HEK293 (cell line): ENCODE measurements around the gene CCR6.
A peak's percentile ranks its signal among the peaks of the same experiment; 100 is the strongest.
"Not testable (repeated sequence)": the region's sequence is repeated elsewhere in the genome, so short reads cannot be mapped to it uniquely, and the experiment has no call there.

ENCODE experiments used
- CTCF ChIA-PET: fragments of 350-600 bp; formaldehyde crosslinking; extraction: SDS; loops from one replicate; lab custom pipeline; 2021; ENCODE audit warnings: antibody characterized with exemption; lab: Yijun Ruan, JAX
- POLR2A ChIA-PET: fragments of 300-600 bp; formaldehyde crosslinking; extraction: SDS; loops from one replicate; lab custom pipeline; 2020; ENCODE audit warnings: antibody characterized with exemption, inconsistent platforms; lab: Yijun Ruan, JAX
- H3K27ac ChIP-seq: fragments of 200-500 bp; sonication (Bioruptor generic); 2 replicates; pipeline ENCODE4 v1.5.1; 2014; ENCODE audit warnings: low read depth, low read length, control low read depth, inconsistent platforms; ENCODE audit errors: extremely low read depth
- H3K36me3 ChIP-seq, 2 experiments: fragments of 200-500 bp in 1 of 2; sonication (Bioruptor generic) in 1 of 2; 1 replicate in 1 of 2; 2 replicates in 1 of 2; pipeline ENCODE4 v1.5.1; 2014 to 2017; ENCODE audit warnings: inconsistent platforms in 2 of 2, low read length in 2 of 2; ENCODE audit not compliant: control insufficient read depth in 2 of 2, insufficient read depth in 1 of 2
- H3K4me1 ChIP-seq: fragments of 200-500 bp; sonication (Bioruptor generic); 2 replicates; pipeline ENCODE4 v1.5.1; 2014; ENCODE audit warnings: mild to moderate bottlenecking, low read length, inconsistent platforms; ENCODE audit not compliant: control insufficient read depth, insufficient read depth
- H3K4me3 ChIP-seq: 2 replicates; pipeline ENCODE4 v1.5.1; 2011; ENCODE audit warnings: low read depth, mild to moderate bottlenecking, control low read depth, low read length, moderate library complexity
- H3K9me3 ChIP-seq: fragments of 200-500 bp; sonication (Bioruptor generic); 2 replicates; pipeline ENCODE4 v1.5.1; 2014; ENCODE audit warnings: low read depth, low read length, inconsistent platforms; ENCODE audit not compliant: control insufficient read depth, insufficient read depth
- ZNF18 ChIP-seq: fragments of 450-650 bp; formaldehyde crosslinking; IDR thresholded peaks from 2 replicates; pipeline ENCODE4 v1.5.1; 2016; ENCODE audit warnings: missing biosample characterization, missing genetic modification characterization

Gene CCR6

DNA sequence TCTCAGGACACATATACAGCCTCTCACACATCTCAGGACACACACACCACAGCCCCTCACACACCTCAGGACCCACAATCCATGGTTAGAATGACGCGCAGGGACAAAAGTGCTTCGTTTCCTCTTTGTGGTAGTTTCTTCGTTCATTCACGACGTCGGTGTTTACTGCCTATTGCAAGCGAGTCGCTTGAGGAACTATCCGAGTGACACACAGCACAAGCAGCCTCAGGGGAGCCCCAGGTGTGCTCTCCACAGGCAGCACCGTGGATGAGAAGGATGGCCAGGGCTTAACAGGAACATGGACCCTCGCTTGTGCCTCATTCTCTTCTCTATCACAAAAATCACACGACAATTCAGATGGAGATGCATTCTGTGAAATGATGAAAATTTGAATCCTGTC, 47.0 kb downstream of the CCR6 start:
- H3K4me3 ChIP-seq, POLR2A ChIA-PET, H3K36me3 ChIP-seq, CTCF ChIA-PET, H3K27ac ChIP-seq, H3K4me1 ChIP-seq, H3K9me3 ChIP-seq: not testable (repeated sequence)

DNA sequence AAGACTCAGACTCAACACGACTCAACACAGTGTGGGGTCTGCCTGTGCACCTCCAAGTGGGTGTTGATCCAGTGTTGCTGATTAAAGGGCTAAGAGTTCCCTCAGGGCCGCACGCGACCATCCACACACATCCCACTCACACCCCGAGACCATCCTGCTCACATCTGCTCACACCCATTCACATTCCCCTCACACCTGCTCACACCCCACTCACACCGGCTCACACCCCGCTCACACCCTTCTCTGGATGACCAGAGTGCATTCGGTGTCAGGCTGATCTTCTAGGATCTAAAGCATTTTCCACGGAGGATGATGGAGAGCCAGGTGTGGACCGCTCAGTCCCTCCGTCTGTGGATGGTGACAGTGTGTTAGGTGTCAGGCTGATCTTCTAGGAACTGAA, 48.4 kb downstream of the CCR6 start:
- peak; percentile 91 for TF ChIP-seq ZNF18 (tag by site-specific recombination)
- POLR2A ChIA-PET = not testable (repeated sequence)

DNA sequence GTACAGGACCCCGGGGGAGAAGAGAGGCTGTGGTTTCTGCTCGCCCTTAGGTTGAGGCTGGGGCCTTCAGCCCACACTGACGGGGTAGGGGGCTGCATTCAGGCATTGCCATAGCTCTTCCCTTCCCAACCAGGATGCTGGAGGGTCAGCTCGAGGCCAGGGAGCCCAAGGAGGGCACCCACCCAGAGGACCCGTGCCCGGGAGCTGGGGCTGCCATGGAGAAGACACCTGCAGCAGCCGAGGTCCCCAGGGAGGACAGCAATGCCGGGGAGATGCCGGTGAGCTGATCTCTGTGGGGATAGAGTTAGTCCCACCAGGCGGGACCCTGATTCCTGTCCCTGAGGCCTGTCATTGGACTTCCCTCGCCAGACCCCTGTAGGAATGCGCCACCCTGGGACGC, 49.1 kb downstream of the CCR6 start:
- POLR2A ChIA-PET, H3K4me1 ChIP-seq, CTCF ChIA-PET, H3K9me3 ChIP-seq, H3K27ac ChIP-seq, H3K4me3 ChIP-seq, H3K36me3 ChIP-seq: not testable (repeated sequence)

More for the DNA sequence above, 48.4 kb downstream of the CCR6 start:
- H3K27ac ChIP-seq, H3K36me3 ChIP-seq, CTCF ChIA-PET, H3K9me3 ChIP-seq, H3K4me3 ChIP-seq, H3K4me1 ChIP-seq: not testable (repeated sequence)

DNA sequence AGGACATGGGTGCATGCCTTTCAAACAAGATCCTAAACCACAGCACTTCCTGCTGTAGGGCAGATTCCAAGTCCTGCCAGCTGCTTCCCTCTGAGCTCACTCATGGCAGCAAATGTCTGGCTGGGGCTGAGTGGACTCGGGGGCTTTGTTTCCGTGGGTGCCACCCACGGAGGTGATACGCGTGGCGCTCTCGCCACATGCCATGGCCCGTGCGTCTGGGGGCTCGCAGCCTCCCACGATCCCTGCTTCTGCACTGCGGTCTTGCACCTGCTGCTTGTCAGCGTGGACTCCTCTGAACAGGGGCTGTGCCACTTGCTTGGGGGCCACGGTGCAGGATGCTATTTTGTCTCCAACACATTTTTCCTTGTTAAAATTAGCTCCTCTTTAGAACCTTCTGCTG, 54.4 kb downstream of the CCR6 start:
- H3K9me3 ChIP-seq, H3K36me3 ChIP-seq, H3K4me3 ChIP-seq, CTCF ChIA-PET, H3K4me1 ChIP-seq, H3K27ac ChIP-seq, POLR2A ChIA-PET: not testable (repeated sequence)

- CTCF ChIA-PET, POLR2A ChIA-PET: not testable (repeated sequence)
These were observed 56.2 kb downstream of the CCR6 start for GRCh38 chr6:167178896-167179655.

DNA sequence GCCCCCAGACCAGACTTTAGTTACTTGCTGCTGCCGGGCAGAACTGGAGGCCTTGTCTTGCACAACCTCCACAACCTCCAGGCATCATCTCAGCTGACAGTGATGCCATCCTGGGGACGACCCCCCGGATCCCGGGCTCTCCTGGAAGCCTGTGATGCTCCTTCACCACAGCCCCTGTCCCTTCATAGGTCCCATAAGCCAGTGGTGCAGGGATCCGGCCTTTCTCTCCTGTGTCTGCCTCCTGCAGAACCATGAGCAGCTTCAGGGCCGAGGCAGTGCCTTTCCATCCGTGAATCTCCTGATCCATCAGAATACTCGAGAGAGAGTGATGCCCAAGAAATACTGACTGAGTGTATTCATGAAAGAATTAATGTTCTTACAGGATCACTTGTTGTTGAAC, 57.2 kb downstream of the CCR6 start:
- H3K27ac ChIP-seq, POLR2A ChIA-PET, H3K36me3 ChIP-seq, H3K4me1 ChIP-seq, H3K9me3 ChIP-seq, H3K4me3 ChIP-seq, CTCF ChIA-PET: not testable (repeated sequence)

More at GRCh38 chr6:167178896-167179655, 56.2 kb downstream of the CCR6 start:
- not testable (repeated sequence) for H3K36me3 ChIP-seq, H3K4me3 ChIP-seq, H3K4me1 ChIP-seq, H3K27ac ChIP-seq, H3K9me3 ChIP-seq

DNA sequence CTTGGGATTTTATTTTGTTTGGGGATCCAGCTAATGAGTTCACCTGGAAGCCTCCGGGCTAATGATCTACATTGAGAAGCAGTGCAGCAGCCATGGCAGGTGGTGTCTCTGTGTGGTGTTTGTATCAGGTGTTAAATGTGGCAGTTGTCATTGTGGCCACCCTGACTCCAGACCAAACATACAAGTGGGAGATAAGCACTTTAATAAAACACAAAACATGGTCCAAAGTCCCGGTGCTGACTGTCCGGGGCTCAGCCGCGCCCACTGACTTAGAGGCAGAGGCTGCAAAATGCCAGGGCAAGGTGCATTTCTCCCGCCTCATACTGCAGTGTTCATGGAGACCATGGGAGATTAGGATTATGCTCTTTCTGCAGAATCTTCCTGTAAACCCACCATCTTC, 58.5 kb downstream of the CCR6 start:
- H3K4me3 ChIP-seq, H3K27ac ChIP-seq, CTCF ChIA-PET, H3K9me3 ChIP-seq, H3K36me3 ChIP-seq, H3K4me1 ChIP-seq, POLR2A ChIA-PET: not testable (repeated sequence)
